GM19193 (cell line): ENCODE measurements around the gene CEP290.

Source experiments
- POLR2A ChIP-seq: IDR thresholded peaks from 4 replicates; pipeline ENCODE4 v1.6.1; 2011; ENCODE audit not compliant: insufficient read depth, insufficient read length; ENCODE audit errors: extremely low read depth

Gene CEP290

DNA sequence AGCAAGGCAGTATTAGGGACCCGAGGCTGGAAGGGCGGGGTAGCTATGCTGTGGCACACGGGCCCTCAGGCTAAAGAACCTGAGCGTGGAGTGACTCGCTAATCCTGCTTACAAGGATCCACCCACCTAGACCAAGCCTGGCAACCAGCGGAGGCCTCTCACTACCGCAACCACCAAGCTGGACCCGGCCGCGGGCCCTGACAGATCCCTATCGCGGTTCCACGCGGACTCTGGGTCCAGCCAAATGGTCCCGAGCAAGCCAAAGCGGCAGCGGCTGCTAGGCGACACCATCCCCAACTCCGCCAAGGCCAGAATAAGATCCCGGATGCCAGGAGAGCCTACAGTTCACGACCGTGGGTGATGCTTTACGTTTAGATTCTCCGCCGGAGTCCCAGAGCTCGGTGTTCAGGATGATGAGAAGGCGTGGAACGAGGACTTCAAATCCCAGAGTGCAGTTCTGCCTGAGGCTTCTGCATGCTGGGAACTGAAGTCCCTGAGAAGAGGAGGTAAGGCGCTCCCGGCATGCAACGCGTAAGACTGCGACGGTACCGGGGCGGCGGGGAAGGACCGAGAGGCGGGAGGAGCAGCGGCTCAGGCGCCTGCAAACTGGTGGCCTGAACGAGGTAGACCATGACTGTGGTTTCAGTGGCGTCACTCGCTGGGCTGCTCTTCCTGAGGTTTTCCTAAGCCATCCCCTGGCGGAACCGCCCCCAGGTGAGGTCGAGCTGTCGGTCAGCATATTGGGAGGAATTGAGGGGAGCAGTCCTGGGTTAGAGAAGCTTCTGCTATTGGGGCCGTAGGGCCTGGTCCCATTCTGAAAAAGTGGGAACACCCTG is at the start of gene CEP290, which contains the start of gene TMTC3:
TSS of gene CEP290 (minus strand) at position 315 of the 836 bp plus-strand sequence. CDS start 781 bp downstream, outside the sequence.
TSS of gene TMTC3 (plus strand) at position 534 of the 836 bp plus-strand sequence. CDS start 6,009 bp downstream, outside the sequence.
- TF ChIP-seq POLR2A = peak; percentile 78

- TF ChIP-seq POLR2A = no peak
Observed at GRCh38 chr12:88188180-88188579, 46.3 kb upstream of the CEP290 start.

- no peak for TF ChIP-seq POLR2A
Observed at GRCh38 chr12:88187571-88187970, 45.7 kb upstream of the CEP290 start.

GRCh38 chr12:88185988-88186387 is 44.1 kb upstream of the CEP290 start:
- TF ChIP-seq POLR2A = no peak

- no peak for TF ChIP-seq POLR2A
Observed at GRCh38 chr12:88185279-88185678, 43.4 kb upstream of the CEP290 start.

GRCh38 chr12:88184196-88184595 is 42.3 kb upstream of the CEP290 start:
- TF ChIP-seq POLR2A = no peak

DNA sequence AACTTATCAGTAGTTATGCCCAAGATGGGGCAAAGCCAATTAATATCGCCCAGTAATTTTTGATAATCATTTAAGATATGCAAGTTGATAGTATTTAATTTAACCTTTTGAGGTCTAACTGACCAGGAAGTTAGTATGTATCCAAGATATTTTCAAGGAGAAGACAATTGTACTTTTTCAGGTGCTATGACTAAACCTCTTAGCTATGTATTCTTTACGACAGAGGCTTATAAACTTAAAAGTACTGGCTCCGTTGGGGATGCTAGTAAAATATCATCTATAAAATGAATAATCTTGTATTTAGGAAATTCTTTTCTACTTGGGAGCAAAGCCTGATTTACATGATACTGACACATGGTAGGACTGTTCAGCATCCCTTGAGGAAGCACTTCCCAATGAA is 40.5 kb upstream of the CEP290 start:
- no peak for TF ChIP-seq POLR2A

DNA sequence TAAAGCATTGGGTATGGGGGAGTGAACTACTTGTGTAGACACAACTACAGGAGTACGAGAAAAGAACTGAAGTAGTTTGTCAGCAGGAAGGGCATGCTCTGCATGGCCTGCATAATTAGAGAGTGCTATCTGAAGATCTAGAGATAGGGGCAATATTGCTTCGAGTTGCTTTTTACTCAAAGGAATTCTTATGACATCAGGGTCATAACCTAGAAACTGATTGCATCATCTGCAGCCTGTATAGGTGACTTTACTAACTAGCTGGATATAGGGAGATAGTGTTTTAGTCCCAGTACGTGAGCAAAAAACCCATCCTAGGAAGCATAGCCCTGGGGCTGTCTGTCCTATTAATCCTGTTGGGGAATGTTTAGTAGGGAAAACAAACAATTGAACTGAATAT is 40.0 kb upstream of the CEP290 start:
- TF ChIP-seq POLR2A = no peak

- TF ChIP-seq POLR2A = no peak
Observed at GRCh38 chr12:88179436-88180014, 37.6 kb upstream of the CEP290 start.

DNA sequence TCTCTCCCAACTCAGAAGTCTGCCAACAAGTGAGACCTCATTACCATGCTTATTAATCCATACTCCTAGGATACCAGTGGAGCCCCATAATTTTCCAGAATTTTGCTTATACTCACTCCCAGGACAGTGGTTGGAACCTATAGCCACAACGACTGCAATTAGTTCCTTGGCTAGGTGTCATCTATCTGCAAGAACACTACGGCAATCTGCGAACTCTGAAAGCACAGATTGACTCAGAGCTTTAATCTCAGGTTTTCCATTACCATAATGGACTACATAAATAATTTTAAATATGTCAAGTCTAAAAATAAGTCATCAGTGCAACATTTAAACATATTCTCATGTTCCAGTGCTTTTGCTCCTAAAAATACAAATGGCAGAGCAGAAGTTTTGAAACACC is 33.7 kb upstream of the CEP290 start:
- TF ChIP-seq POLR2A = no peak

DNA sequence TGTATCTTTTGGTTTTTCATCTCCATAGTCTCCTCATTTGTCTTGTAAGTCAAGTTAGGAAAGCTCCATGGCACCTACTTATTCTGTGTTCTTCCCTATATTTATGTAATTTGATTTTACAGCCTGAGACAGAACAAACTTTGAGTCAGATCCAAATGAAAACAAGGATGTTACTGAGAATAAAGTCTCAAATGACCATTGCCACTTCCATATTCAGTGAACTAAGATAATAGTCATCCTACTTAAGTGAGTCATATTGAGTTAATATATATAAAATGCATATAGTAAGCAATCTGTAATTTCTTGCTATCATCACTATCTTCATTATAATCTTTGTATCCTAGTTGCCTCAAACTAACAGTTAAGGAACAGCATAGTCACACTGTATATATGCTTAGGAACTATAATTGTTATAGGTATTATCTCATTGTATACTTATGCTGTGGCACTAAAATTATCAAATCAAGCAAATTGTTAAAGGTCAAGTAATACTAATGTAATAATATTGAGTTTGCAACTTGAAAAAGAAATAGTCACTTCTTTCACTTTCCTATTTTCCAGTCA is 31.0 kb upstream of the CEP290 start:
- no peak for TF ChIP-seq POLR2A

- no peak for TF ChIP-seq POLR2A
Observed at GRCh38 chr12:88167384-88167783, 25.5 kb upstream of the CEP290 start.

DNA sequence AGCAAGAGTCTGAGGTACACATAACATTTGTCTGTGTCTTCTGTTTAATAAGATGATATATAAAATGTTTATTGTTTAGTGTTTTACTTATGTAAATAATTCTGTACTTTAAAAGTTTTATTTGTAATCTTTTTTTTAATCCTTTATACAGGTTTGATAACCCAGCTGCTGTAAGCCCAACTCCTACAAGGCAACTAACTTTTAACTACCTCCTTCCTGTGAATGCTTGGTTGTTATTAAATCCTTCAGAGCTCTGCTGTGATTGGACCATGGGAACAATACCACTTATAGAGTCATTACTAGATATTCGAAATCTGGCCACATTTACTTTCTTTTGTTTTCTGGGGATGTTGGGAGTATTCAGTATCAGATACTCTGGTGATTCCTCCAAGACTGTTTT is 24.3 kb upstream of the CEP290 start:
- no peak for TF ChIP-seq POLR2A

DNA sequence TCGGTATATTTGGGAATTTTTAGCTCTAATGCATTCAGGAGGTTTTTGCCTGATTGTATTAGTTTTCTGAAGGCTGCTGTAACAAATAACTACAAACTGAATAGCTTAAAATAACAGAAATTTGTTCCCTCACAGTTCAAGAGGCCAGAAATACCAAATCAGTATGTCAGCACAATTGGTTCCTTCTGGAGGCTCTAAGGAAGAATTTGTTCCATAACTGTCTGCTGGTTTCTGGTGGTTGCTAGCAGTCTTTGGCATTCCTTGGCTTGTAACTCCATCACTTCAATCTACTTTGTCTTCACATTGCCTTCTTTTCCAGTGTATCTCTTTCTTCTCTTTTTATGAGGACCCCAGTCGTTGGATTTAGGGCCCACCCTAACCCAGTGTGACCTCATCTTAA is 21.5 kb upstream of the CEP290 start:
- TF ChIP-seq POLR2A = no peak

DNA sequence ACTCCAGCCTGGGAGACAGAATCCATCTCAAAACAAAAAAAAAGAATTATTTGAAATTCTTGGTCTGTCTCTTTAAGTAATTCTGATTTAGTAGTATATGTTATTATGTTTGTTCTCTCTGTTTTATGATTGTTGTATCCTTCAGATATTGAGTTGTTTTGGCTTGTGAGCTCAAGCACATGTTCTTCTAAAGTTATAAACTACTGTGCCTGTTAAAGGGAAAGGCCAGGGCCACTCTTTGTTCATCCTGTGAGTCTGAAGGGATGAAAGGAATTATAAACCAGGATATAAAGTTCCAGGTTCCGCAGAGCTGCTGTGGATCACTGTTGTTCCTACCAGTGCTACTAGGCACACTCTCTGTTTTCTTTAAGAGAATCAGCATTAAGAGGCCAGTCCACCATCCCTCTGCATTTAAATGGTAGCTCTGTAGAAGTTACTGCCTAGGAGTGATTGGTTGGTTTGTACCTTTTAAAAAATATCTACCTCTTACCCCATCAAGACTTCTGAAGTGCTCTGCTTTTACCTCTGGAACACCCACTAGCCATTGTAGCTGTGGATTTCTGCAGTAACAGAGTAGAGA is 14.3 kb upstream of the CEP290 start:
- no peak for TF ChIP-seq POLR2A
